Activated T-helper 2 cell treated with anti-CD3 and anti-CD28 coated beads, Interferon-gamma antibody, Interleukin-2, Interleukin-4, amounts not matched to agents 10 μg/mL and 5 μg/mL and 100 μg/mL, durations not matched to agents 14 hours and 24 hours and 36 hours (primary cell): ENCODE results near the gene FAM76A. TPM values are rescaled to one million over a fixed set of nuclear protein-coding genes. Genes with fewer than 3 reads are reported as not detected.
"Not testable (repeated sequence)": the region's sequence is repeated elsewhere in the genome, so short reads cannot be mapped to it uniquely, and the experiment has no call there.

ENCODE experiments used
- DNase-seq: peaks from one replicate; pipeline ENCODE4 v3.0.0; 2021; ENCODE audit warnings: low spot score
- H3K27ac Mint-ChIP-seq: one replicate; pipeline ENCODE4 v1.8.0; 2021; ENCODE audit warnings: mixed read lengths
- H3K27me3 Mint-ChIP-seq: one replicate; pipeline ENCODE4 v1.8.0; 2021; ENCODE audit warnings: low read depth, mixed read lengths
- H3K36me3 Mint-ChIP-seq: one replicate; pipeline ENCODE4 v1.8.0; 2021; ENCODE audit warnings: low read depth, mixed read lengths
- H3K4me1 Mint-ChIP-seq: one replicate; pipeline ENCODE4 v1.8.0; 2021; ENCODE audit warnings: low read depth, mixed read lengths
- H3K4me3 Mint-ChIP-seq: one replicate; pipeline ENCODE4 v1.8.0; 2021; ENCODE audit warnings: low read depth, mild to moderate bottlenecking, moderate library complexity, mixed read lengths
- H3K9me3 Mint-ChIP-seq: one replicate; pipeline ENCODE4 v1.8.0; 2021; ENCODE audit warnings: mixed read lengths
- intact Hi-C: fragments of 100-400 bp; cut with micrococcal nuclease; formaldehyde crosslinking; loops from one replicate; pipeline ENCODE4 v1.15.1; 2023
- total RNA-seq: library from RNA; stranded (reverse); gene quantifications from 2 replicates; pipeline ENCODE4 v1.2.3, GENCODE V29; 2022

FAM76A gene
- total RNA-seq, 1 donor from 2014 or later, result 13.6 TPM

DNA sequence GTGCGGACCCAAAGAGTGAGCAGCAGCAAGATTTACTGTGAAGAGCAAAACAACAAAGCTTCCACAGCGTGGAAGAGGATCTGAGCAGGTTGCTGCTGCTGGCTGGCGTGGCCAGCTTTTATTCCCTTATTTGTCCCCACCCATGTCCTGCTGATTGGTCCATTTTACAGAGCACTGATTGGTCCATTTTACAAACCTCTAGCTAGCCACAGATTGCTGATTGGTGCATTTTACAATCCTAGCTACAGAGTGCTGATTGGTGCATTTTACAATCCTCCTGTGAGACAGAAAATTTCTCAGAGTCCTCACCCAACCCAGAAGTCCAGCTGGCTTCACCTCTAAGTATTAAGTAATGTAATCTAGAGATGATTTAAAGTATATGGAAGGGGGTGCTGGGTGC is 64.5 kb downstream of the FAM76A start:
- DNase-seq, H3K4me3 Mint-ChIP-seq, H3K27me3 Mint-ChIP-seq, H3K4me1 Mint-ChIP-seq, H3K27ac Mint-ChIP-seq, intact Hi-C loops, H3K9me3 Mint-ChIP-seq: not testable (repeated sequence)
- peaks cover 38% of the 10 kb centered on the region for H3K36me3 Mint-ChIP-seq

GRCh38 chr1:27795601-27796000 is 69.8 kb downstream of the FAM76A start:
- Mint-ChIP-seq H3K36me3 (peaks cover 50% of the 10 kb centered on the region), H3K4me1 (peaks cover 13% of the 10 kb centered on the region), H3K27me3 (no peaks in the 10 kb centered on the region), H3K4me3 (no peak overlapping the region), H3K27ac (no peak overlapping the region), H3K9me3 (no peaks in the 10 kb centered on the region)
- intact Hi-C loops, result no loop called here
- DNase-seq, result no peak

DNA sequence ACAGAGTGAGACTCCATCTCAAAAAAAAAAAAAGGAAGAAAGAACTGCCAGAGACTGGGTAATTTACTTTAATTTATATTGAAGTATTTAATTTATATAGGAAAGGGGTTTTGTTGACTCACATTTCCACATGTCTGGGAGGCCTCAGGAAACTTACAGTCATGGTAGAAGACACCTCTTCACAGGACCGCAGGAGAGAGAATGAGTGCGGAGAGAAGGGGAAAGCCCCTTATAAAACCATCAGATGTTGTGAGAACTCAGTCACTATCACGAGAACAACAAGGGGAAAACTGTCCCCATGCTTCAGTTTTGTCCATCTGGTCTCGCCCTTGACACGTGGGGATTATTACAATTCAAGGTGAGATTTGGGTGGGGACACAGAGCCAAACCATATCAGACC is 79.0 kb downstream of the FAM76A start:
- no peaks in the 10 kb centered on the region for H3K27me3 Mint-ChIP-seq
- H3K4me3 Mint-ChIP-seq, result no peak overlapping the region
- H3K36me3 Mint-ChIP-seq, result peaks cover 45% of the 10 kb centered on the region

DNA sequence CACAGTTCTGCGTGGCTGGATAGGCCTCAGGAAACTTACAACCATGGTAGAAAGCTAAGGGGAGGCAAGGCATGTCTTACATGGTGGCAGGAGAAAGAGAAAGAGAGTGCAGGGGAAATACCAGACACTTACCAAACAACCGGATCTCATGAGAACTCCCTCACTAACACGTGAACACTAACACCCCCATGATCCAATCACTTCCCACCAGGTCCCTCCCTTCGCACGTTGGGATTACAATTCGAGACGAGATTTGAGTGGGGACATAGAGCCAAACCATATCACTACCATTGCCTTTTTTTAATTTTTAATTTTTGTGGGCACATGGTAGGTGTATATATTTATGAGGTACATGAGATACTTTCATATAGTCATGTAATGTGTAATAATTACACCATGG is 81.0 kb downstream of the FAM76A start:
- Mint-ChIP-seq H3K4me1 (peaks cover 2% of the 10 kb centered on the region), H3K4me3 (no peak overlapping the region), H3K9me3 (no peaks in the 10 kb centered on the region), H3K36me3 (peaks cover 43% of the 10 kb centered on the region), H3K27me3 (no peaks in the 10 kb centered on the region), H3K27ac (no peak overlapping the region)
- no peak for DNase-seq
- intact Hi-C loops, result no loop called here

More for the DNA sequence above, 79.0 kb downstream of the FAM76A start:
- Mint-ChIP-seq H3K4me1 (peaks cover 2% of the 10 kb centered on the region), H3K27ac (no peak overlapping the region), H3K9me3 (no peaks in the 10 kb centered on the region)
- no peak for DNase-seq
- intact Hi-C loops, result no loop called here

DNA sequence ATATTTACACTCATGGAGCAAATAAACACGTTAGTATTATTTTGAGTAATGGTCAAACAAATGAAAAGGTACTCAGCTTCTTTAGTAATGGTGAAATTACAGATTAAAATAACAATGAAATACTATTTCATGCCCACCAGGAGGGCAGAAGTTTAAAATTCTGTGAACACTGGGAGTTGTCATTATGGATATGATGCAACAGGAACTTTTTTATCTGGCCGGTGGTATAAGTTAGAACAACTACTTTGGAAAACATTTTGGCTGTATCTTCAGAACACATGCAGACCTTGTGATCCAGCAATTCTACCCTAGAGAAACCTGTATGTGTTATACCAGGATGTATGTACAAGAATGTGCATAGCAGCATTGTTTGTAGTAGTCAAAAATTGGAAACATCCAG is 81.6 kb downstream of the FAM76A start:
- intact Hi-C loops, result no loop called here
- Mint-ChIP-seq H3K9me3 (no peaks in the 10 kb centered on the region), H3K4me1 (peaks cover 2% of the 10 kb centered on the region), H3K27me3 (no peaks in the 10 kb centered on the region), H3K36me3 (peaks cover 42% of the 10 kb centered on the region), H3K27ac (no peak overlapping the region), H3K4me3 (no peak overlapping the region)
- DNase-seq, result no peak

DNA sequence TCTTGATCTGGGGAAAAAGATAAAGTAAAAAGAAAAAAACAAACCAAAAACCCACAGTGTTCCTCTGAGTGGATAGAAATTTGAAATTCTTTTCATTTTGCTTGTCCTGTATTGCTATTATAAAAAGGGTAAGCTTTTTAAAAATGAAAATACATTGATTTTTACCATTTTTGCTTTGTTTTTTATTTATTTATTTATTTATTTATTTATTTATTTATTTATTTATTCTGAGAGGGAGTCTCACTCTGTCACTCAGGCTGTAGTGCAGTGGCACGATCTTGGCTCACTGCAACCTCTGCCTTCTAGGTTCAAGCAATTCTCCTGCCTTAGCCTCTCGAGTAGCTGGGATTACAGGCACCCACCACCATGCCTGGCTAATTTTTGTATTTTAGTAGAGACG is 82.4 kb downstream of the FAM76A start:
- H3K36me3 Mint-ChIP-seq, result peaks cover 43% of the 10 kb centered on the region
- H3K27ac Mint-ChIP-seq, H3K4me1 Mint-ChIP-seq, intact Hi-C loops, H3K9me3 Mint-ChIP-seq, DNase-seq, H3K4me3 Mint-ChIP-seq, H3K27me3 Mint-ChIP-seq: not testable (repeated sequence)

GRCh38 chr1:27809883-27810282 is 84.1 kb downstream of the FAM76A start:
- intact Hi-C loops, result no loop called here

GRCh38 chr1:27811741-27812500 is 86.2 kb downstream of the FAM76A start:
- Mint-ChIP-seq H3K9me3 (no peaks in the 10 kb centered on the region), H3K36me3 (peaks cover 36% of the 10 kb centered on the region), H3K4me3 (no peak overlapping the region), H3K27ac (no peak overlapping the region), H3K4me1 (no peaks in the 10 kb centered on the region), H3K27me3 (no peaks in the 10 kb centered on the region)
- no peak for DNase-seq
- intact Hi-C loops, result no loop called here

More at GRCh38 chr1:27809883-27810282, 84.1 kb downstream of the FAM76A start:
- H3K4me3 Mint-ChIP-seq, result no peak overlapping the region
- no peak overlapping the region for H3K27ac Mint-ChIP-seq
- no peak for DNase-seq
- H3K36me3 Mint-ChIP-seq, result peaks cover 41% of the 10 kb centered on the region
- no peaks in the 10 kb centered on the region for H3K9me3 Mint-ChIP-seq
- H3K4me1 Mint-ChIP-seq, result peaks cover under 1% of the 10 kb centered on the region
- H3K27me3 Mint-ChIP-seq, result no peaks in the 10 kb centered on the region

Other genes with a start within 250 kb of the FAM76A start
- 125 and 128 TPM in 2 replicates for gene WASF2, start 235.8 kb upstream of the FAM76A start, total RNA-seq
- gene AHDC1, start 121.8 kb upstream of the FAM76A start, total RNA-seq, result 28.5 and 29.3 TPM in 2 replicates
- gene FGR, start 90.8 kb upstream of the FAM76A start, total RNA-seq, result 0.07 and 0.25 TPM in 2 replicates
- gene IFI6, start 53.8 kb upstream of the FAM76A start, total RNA-seq, result 35.0 and 35.2 TPM in 2 replicates
- gene STX12, start 47.3 kb downstream of the FAM76A start, total RNA-seq, result 23.3 and 25.9 TPM in 2 replicates
- 67.3 and 71.8 TPM in 2 replicates for gene PPP1R8, start 104.8 kb downstream of the FAM76A start, total RNA-seq
- gene THEMIS2, start 146.6 kb downstream of the FAM76A start, total RNA-seq, result 25.1 and 29.1 TPM in 2 replicates
- 80.7 and 80.8 TPM in 2 replicates for gene RPA2, start 188.6 kb downstream of the FAM76A start, total RNA-seq
- gene SMPDL3B, start 209.0 kb downstream of the FAM76A start, total RNA-seq, result 0.37 and 0.44 TPM in 2 replicates
- 6.3 and 6.5 TPM in 2 replicates for gene XKR8, start 234.0 kb downstream of the FAM76A start, total RNA-seq